ENCODE measurements around the gene FBXO47. TPM values are rescaled to one million over a fixed set of nuclear protein-coding genes. Genes with fewer than 3 reads are reported as not detected.

FBXO47 gene
- total RNA-seq, 1 donor from 2014 or later = not detected

- DNase-seq (ENCODE audit: low read depth) = no peak
- H3K4me3 ChIP-seq (ENCODE audit: low read depth, low read length) = no peak overlapping the region
- TF ChIP-seq CTCF (conservative IDR thresholded peaks at IDR 0.05; ENCODE audit: low read depth, low read length) = no peak
Observed at GRCh38 chr17:38893607-38894006, 73.6 kb downstream of the FBXO47 start.

- DNase-seq (ENCODE audit: low read depth) = no peak
- no peak for TF ChIP-seq CTCF (conservative IDR thresholded peaks at IDR 0.05; ENCODE audit: low read depth, low read length)
- H3K4me3 ChIP-seq (ENCODE audit: low read depth, low read length) = no peak overlapping the region
Observed at GRCh38 chr17:38893113-38893512, 74.1 kb downstream of the FBXO47 start.

- H3K4me3 ChIP-seq (ENCODE audit: low read depth, low read length) = no peak overlapping the region
- DNase-seq (ENCODE audit: low read depth) = no peak
- no peak for TF ChIP-seq CTCF (conservative IDR thresholded peaks at IDR 0.05; ENCODE audit: low read depth, low read length)
Observed at GRCh38 chr17:38892620-38893019, 74.6 kb downstream of the FBXO47 start.

GRCh38 chr17:38892083-38892482, 75.1 kb downstream of the FBXO47 start:
- no peak overlapping the region for H3K4me3 ChIP-seq (ENCODE audit: low read depth, low read length)
- TF ChIP-seq CTCF (conservative IDR thresholded peaks at IDR 0.05; ENCODE audit: low read depth, low read length) = no peak
- no peak for DNase-seq (ENCODE audit: low read depth)

GRCh38 chr17:38891441-38891840, 75.8 kb downstream of the FBXO47 start:
- DNase-seq (ENCODE audit: low read depth) = no peak
- no peak overlapping the region for H3K4me3 ChIP-seq (ENCODE audit: low read depth, low read length)
- no peak for TF ChIP-seq CTCF (conservative IDR thresholded peaks at IDR 0.05; ENCODE audit: low read depth, low read length)

GRCh38 chr17:38890410-38890746, 76.8 kb downstream of the FBXO47 start:
- no peak overlapping the region for H3K4me3 ChIP-seq (ENCODE audit: low read depth, low read length)
- no peak for DNase-seq (ENCODE audit: low read depth)
- no peak for TF ChIP-seq CTCF (conservative IDR thresholded peaks at IDR 0.05; ENCODE audit: low read depth, low read length)

DNA sequence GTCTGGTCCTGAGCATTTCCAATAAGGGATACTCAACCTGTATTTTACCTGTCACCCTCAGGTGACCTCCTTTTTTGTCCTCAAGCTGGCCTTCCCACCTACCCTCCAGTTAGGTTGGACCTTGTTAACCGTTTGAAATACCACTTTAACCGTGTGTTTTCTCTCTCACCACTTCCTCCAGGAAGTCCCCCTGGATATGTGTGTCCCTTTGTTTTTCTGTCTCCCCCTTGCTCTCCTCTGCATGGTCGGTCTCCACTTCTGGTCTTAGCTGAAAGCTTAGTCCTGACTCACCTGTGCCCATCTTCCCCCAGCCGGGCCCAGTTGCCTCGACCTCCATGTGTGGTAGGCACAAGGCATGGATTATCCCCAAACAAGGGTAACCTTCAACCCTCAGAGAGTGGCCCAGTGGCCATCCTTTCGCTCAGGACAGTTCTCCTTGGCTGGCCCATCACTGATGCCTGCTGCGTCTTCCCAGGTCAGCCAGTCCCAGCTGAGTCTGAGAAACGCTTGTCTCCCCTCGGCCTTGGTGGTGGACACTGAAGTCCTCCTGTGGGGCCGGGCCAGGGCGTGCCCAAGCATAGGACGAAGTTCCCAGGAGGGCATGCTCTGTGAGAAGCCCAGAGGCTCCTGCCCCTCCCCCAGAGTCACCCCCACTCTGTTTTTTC, 77.3 kb downstream of the FBXO47 start:
- no peak overlapping the region for H3K4me3 ChIP-seq (ENCODE audit: low read depth, low read length)
- TF ChIP-seq CTCF (conservative IDR thresholded peaks at IDR 0.05; ENCODE audit: low read depth, low read length) = no peak
- DNase-seq (ENCODE audit: low read depth) = no peak
